ENCODE data around the gene BLOC1S1. TPM values are rescaled to one million over a fixed set of nuclear protein-coding genes. Genes with fewer than 3 reads are reported as not detected.
A peak's percentile ranks its signal among the peaks of the same experiment; 100 is the strongest.

The BLOC1S1 gene
- total and polyA plus RNA-seq, 7 donors: 127 to 260 (median 185) TPM

- H3K4me1 ChIP-seq: peaks cover 38% of the 10 kb centered on the region
- peaks cover 0 to 41% of the 10 kb centered on the region in 2 donors for H3K36me3 ChIP-seq (ENCODE audit: insufficient read depth in 1 of 2, low read depth in 1 of 2)
- intact Hi-C loops (cut with DNase I): no loop called here
- peak overlapping the region; percentile 85 for H3K4me3 ChIP-seq
- ATAC-seq (peak; percentile 1 to 9 (median 5)), DNase-seq (peak; percentile 22 to 59)
- H3K27ac ChIP-seq: peak overlapping the region; percentile 92
- 20 to 42% (median 42%) methylated on average over 8 of the region's 8 CpGs for WGBS, 3 donors
- no peaks in the 10 kb centered on the region for H3K9me3 ChIP-seq
- TF ChIP-seq CTCF (IDR thresholded peaks at IDR 0.05): no peak
- no peaks in the 10 kb centered on the region for H3K27me3 ChIP-seq (ENCODE audit: insufficient read depth in 3 of 3, low read length in 2 of 3)
Measured at GRCh38 chr12:55702861-55703260, 13.0 kb upstream of the BLOC1S1 start.

- peaks cover 38% of the 10 kb centered on the region for H3K4me1 ChIP-seq
- no peaks in the 10 kb centered on the region for H3K9me3 ChIP-seq
- no peaks in the 10 kb centered on the region for H3K27me3 ChIP-seq (ENCODE audit: insufficient read depth in 3 of 3, low read length in 2 of 3)
- no peak for TF ChIP-seq CTCF (IDR thresholded peaks at IDR 0.05)
- DNase-seq (peak; percentile 81 to 92), ATAC-seq (peak; percentile 57 to 70 (median 68))
- peak overlapping the region; percentile 92 for H3K27ac ChIP-seq
- H3K4me3 ChIP-seq: peak overlapping the region; percentile 85
- H3K36me3 ChIP-seq (ENCODE audit: insufficient read depth in 1 of 2, low read depth in 1 of 2): peaks cover 0 to 37% of the 10 kb centered on the region in 2 donors
- 19 to 29% (median 26%) methylated on average over 2 of the region's 2 CpGs for WGBS, 3 donors
- intact Hi-C loops (cut with DNase I): no loop called here
Measured at GRCh38 chr12:55703288-55703687, 12.6 kb upstream of the BLOC1S1 start.

- ATAC-seq: peak; percentile 41 to 53 (median 49)
- no peaks in the 10 kb centered on the region for H3K27me3 ChIP-seq (ENCODE audit: insufficient read depth in 3 of 3, low read length in 2 of 3)
- intact Hi-C loops (cut with DNase I): loop anchor here in 1 of 2 donors (2.0 kb wide), 2 partner anchors 17 to 25 kb away; partner anchors contain the start of genes CD63 and RDH5
- peaks cover 46% of the 10 kb centered on the region for H3K4me1 ChIP-seq
- peak overlapping the region; percentile 92 for H3K27ac ChIP-seq
- H3K36me3 ChIP-seq (ENCODE audit: insufficient read depth in 1 of 2, low read depth in 1 of 2): peaks cover 0 to 28% of the 10 kb centered on the region in 2 donors
- no peak for TF ChIP-seq CTCF (IDR thresholded peaks at IDR 0.05)
- peak overlapping the region; percentile 85 for H3K4me3 ChIP-seq
- no peaks in the 10 kb centered on the region for H3K9me3 ChIP-seq
- peak; percentile 72 to 93 for DNase-seq
- 20 to 29% (median 26%) methylated on average over 6 of the region's 6 CpGs for WGBS, 3 donors
Measured at GRCh38 chr12:55703901-55704761, 11.7 kb upstream of the BLOC1S1 start.

- peak; percentile 34 to 80 for DNase-seq
- ATAC-seq: peak; percentile 25 to 58 (median 50)
Measured at GRCh38 chr12:55704824-55705718, 10.8 kb upstream of the BLOC1S1 start.

More at GRCh38 chr12:55704824-55705718, 10.8 kb upstream of the BLOC1S1 start:
- Histone ChIP-seq H3K4me1 (peaks cover 47% of the 10 kb centered on the region), H3K36me3 (ENCODE audit: insufficient read depth in 1 of 2, low read depth in 1 of 2) (peaks cover 0 to 19% of the 10 kb centered on the region in 2 donors), H3K9me3 (no peaks in the 10 kb centered on the region), H3K27me3 (ENCODE audit: insufficient read depth in 3 of 3, low read length in 2 of 3) (no peaks in the 10 kb centered on the region), H3K4me3 (peak overlapping the region; percentile 85), H3K27ac (peak overlapping the region; percentile 92)
- no peak for TF ChIP-seq CTCF (IDR thresholded peaks at IDR 0.05)
- 20 to 34% (median 21%) methylated on average over 9 of the region's 9 CpGs for WGBS, 3 donors
- intact Hi-C loops (cut with DNase I): loop anchor here in 1 of 2 donors (1.0 to 2.0 kb wide), 3 partner anchors 11 to 24 kb away; partner anchors contain the start of genes BLOC1S1, CD63 and RDH5

All from psoas muscle (tissue), 8 donors.